Glutamatergic neuron (in vitro differentiated cells): ENCODE data around the gene SYT3. TPM values are rescaled to one million over a fixed set of nuclear protein-coding genes. Genes with fewer than 3 reads are reported as not detected.

ENCODE experiments used
- DNase-seq: peaks from one replicate; pipeline ENCODE4 v3.0.0; 2022
- H3K27ac Mint-ChIP-seq: one replicate; pipeline ENCODE4 v1.8.0; 2020; ENCODE audit warnings: mild to moderate bottlenecking, mixed read lengths, inconsistent platforms; ENCODE audit not compliant: unreplicated experiment
- H3K27me3 Mint-ChIP-seq: one replicate; pipeline ENCODE4 v1.8.0; 2020; ENCODE audit warnings: mild to moderate bottlenecking, moderate library complexity, mixed read lengths, inconsistent platforms; ENCODE audit not compliant: unreplicated experiment
- H3K36me3 Mint-ChIP-seq: one replicate; pipeline ENCODE4 v1.8.0; 2020; ENCODE audit warnings: mild to moderate bottlenecking, mixed read lengths, inconsistent platforms; ENCODE audit not compliant: unreplicated experiment
- H3K4me1 Mint-ChIP-seq: one replicate; pipeline ENCODE4 v1.8.0; 2020; ENCODE audit warnings: mild to moderate bottlenecking, low read depth, mixed read lengths, inconsistent platforms; ENCODE audit not compliant: unreplicated experiment
- H3K4me3 Mint-ChIP-seq: one replicate; pipeline ENCODE4 v1.8.0; 2020; ENCODE audit warnings: mild to moderate bottlenecking, mixed read lengths, inconsistent platforms; ENCODE audit not compliant: unreplicated experiment
- H3K9me3 Mint-ChIP-seq: one replicate; pipeline ENCODE4 v1.8.0; 2020; ENCODE audit warnings: mild to moderate bottlenecking, moderate library complexity, mixed read lengths, inconsistent platforms; ENCODE audit not compliant: unreplicated experiment
- CTCF ChIP-seq: fragments of 200-600 bp; sonication (generic); IDR thresholded peaks from one replicate; pipeline ENCODE4 v1.5.0; 2021; ENCODE audit not compliant: partially characterized antibody, unreplicated experiment
- long read RNA-seq: library from polyadenylated mRNA; unstranded; transcript quantifications from one replicate; pipeline ENCODE4 v2.0.0, GENCODE V29; 2020; ENCODE audit not compliant: unreplicated experiment
- total RNA-seq: library from RNA; stranded (reverse); fragmentation: NEBNext Ultra II Directional; extraction: Animal tissue kit (Norgen Biotek cat#: 25700); gene quantifications from one replicate; pipeline ENCODE4 v1.2.1, GENCODE V29; 2021; ENCODE audit not compliant: unreplicated experiment

SYT3 gene
- total RNA-seq: 15.6 TPM
- long read RNA-seq, partial matches to known transcripts: 6 of 11 reads
- long read RNA-seq, other reads (novel, unspliced or antisense): 0 of 11 reads

GRCh38 chr19:50639121-50640112 is at the start of gene SYT3:
SYT3 (minus strand) TSS chr19:50639881; CDS start chr19:50637411, 2,470 bp downstream.
- Mint-ChIP-seq H3K36me3 (peaks cover 15% of the 10 kb centered on the region), H3K4me3 (peak within 1 kb of the TSS; percentile 88), H3K27ac (peak within 1 kb of the TSS; percentile 48), H3K27me3 (peaks cover 14% of the 10 kb centered on the region), H3K4me1 (peaks cover 5% of the 10 kb centered on the region), H3K9me3 (peaks cover 14% of the 10 kb centered on the region)
- TF ChIP-seq CTCF: no peak
- DNase-seq: peak; percentile 87

GRCh38 chr19:50688766-50689165 is 49.1 kb upstream of the SYT3 start:
- Mint-ChIP-seq H3K9me3 (peaks cover 3% of the 10 kb centered on the region), H3K4me3 (no peak overlapping the region), H3K27ac (no peak overlapping the region), H3K4me1 (no peaks in the 10 kb centered on the region), H3K27me3 (peaks cover 13% of the 10 kb centered on the region), H3K36me3 (peaks cover 12% of the 10 kb centered on the region)
- TF ChIP-seq CTCF: no peak
- DNase-seq: no peak

- H3K27ac Mint-ChIP-seq: no peak overlapping the region
- no peak for DNase-seq
- no peak for TF ChIP-seq CTCF
- H3K27me3 Mint-ChIP-seq: peaks cover 10% of the 10 kb centered on the region
- H3K4me3 Mint-ChIP-seq: peak overlapping the region; percentile 6
- H3K4me1 Mint-ChIP-seq: no peaks in the 10 kb centered on the region
- peaks cover 13% of the 10 kb centered on the region for H3K36me3 Mint-ChIP-seq
- peaks cover 2% of the 10 kb centered on the region for H3K9me3 Mint-ChIP-seq
Measured at GRCh38 chr19:50686310-50687032, 46.8 kb upstream of the SYT3 start.

GRCh38 chr19:50679177-50680125 is 39.8 kb upstream of the SYT3 start:
- no peaks in the 10 kb centered on the region for H3K4me1 Mint-ChIP-seq
- H3K27ac Mint-ChIP-seq: no peak overlapping the region
- DNase-seq: peak; percentile 90
- H3K4me3 Mint-ChIP-seq: no peak overlapping the region
- no peaks in the 10 kb centered on the region for H3K9me3 Mint-ChIP-seq
- H3K36me3 Mint-ChIP-seq: peaks cover 14% of the 10 kb centered on the region
- no peak for TF ChIP-seq CTCF
- H3K27me3 Mint-ChIP-seq: peaks cover 17% of the 10 kb centered on the region
